ENCODE results near the gene PHACTR1.

The PHACTR1 gene

GRCh38 chr6:12782136-12782535 is 65.6 kb downstream of the PHACTR1 start:
- no peaks in the 10 kb centered on the region for H3K9me3 ChIP-seq (ENCODE audit: low read length)
- no peak overlapping the region for H2AFZ ChIP-seq (ENCODE audit: low read length)
- H4K20me1 ChIP-seq (ENCODE audit: insufficient read depth, low read length) = no peaks in the 10 kb centered on the region
- no peaks in the 10 kb centered on the region for H3K4me1 ChIP-seq (ENCODE audit: insufficient read depth, low read length, severe bottlenecking)
- H3K79me2 ChIP-seq (ENCODE audit: insufficient read depth, low read length) = no peaks in the 10 kb centered on the region
- H3K4me2 ChIP-seq (ENCODE audit: low read length) = no peak overlapping the region
- H3K9ac ChIP-seq (ENCODE audit: low read length) = no peak overlapping the region
- TF ChIP-seq EZH2 (IDR thresholded peaks at IDR 0.05; ENCODE audit: borderline replicate concordance, low read length) (no peak), CTCF (IDR thresholded peaks at IDR 0.05; ENCODE audit: low read length) (no peak)
- no peaks in the 10 kb centered on the region for H3K36me3 ChIP-seq (ENCODE audit: insufficient read depth, low read length)
- no peak overlapping the region for H3K4me3 ChIP-seq (ENCODE audit: low read depth, low read length, poor library complexity, severe bottlenecking)
- H3F3A ChIP-seq (ENCODE audit: insufficient read depth, low read length) = no peaks in the 10 kb centered on the region
- H3K9me2 ChIP-seq (ENCODE audit: low read depth, low read length) = no peaks in the 10 kb centered on the region
- no peak overlapping the region for H3K27ac ChIP-seq (ENCODE audit: low read depth, low read length, poor library complexity, severe bottlenecking)
- no peaks in the 10 kb centered on the region for H3K27me3 ChIP-seq (ENCODE audit: insufficient read depth, low read length)

GRCh38 chr6:12785301-12785700 is 68.7 kb downstream of the PHACTR1 start:
- no peak overlapping the region for H3K4me3 ChIP-seq (ENCODE audit: low read depth, low read length, poor library complexity, severe bottlenecking)

GRCh38 chr6:12785921-12786320 is 69.4 kb downstream of the PHACTR1 start:
- H3K27ac ChIP-seq (ENCODE audit: low read depth, low read length, poor library complexity, severe bottlenecking) = no peak overlapping the region
- H3K9me3 ChIP-seq (ENCODE audit: low read length) = no peaks in the 10 kb centered on the region
- no peaks in the 10 kb centered on the region for H3F3A ChIP-seq (ENCODE audit: insufficient read depth, low read length)
- H3K79me2 ChIP-seq (ENCODE audit: insufficient read depth, low read length) = no peaks in the 10 kb centered on the region
- no peaks in the 10 kb centered on the region for H3K9me2 ChIP-seq (ENCODE audit: low read depth, low read length)
- no peak for TF ChIP-seq CTCF (IDR thresholded peaks at IDR 0.05; ENCODE audit: low read length)
- no peak for TF ChIP-seq EZH2 (IDR thresholded peaks at IDR 0.05; ENCODE audit: borderline replicate concordance, low read length)
- no peak overlapping the region for H3K9ac ChIP-seq (ENCODE audit: low read length)
- H2AFZ ChIP-seq (ENCODE audit: low read length) = no peak overlapping the region
- no peak overlapping the region for H3K4me3 ChIP-seq (ENCODE audit: low read depth, low read length, poor library complexity, severe bottlenecking)
- H3K4me1 ChIP-seq (ENCODE audit: insufficient read depth, low read length, severe bottlenecking) = no peaks in the 10 kb centered on the region
- no peaks in the 10 kb centered on the region for H3K36me3 ChIP-seq (ENCODE audit: insufficient read depth, low read length)
- no peaks in the 10 kb centered on the region for H3K27me3 ChIP-seq (ENCODE audit: insufficient read depth, low read length)
- no peaks in the 10 kb centered on the region for H4K20me1 ChIP-seq (ENCODE audit: insufficient read depth, low read length)
- no peak overlapping the region for H3K4me2 ChIP-seq (ENCODE audit: low read length)

More at GRCh38 chr6:12785301-12785700, 68.7 kb downstream of the PHACTR1 start:
- no peaks in the 10 kb centered on the region for H3K27me3 ChIP-seq (ENCODE audit: insufficient read depth, low read length)
- no peaks in the 10 kb centered on the region for H3K4me1 ChIP-seq (ENCODE audit: insufficient read depth, low read length, severe bottlenecking)
- no peaks in the 10 kb centered on the region for H3K9me3 ChIP-seq (ENCODE audit: low read length)
- no peaks in the 10 kb centered on the region for H3K79me2 ChIP-seq (ENCODE audit: insufficient read depth, low read length)
- no peak overlapping the region for H3K4me2 ChIP-seq (ENCODE audit: low read length)
- H4K20me1 ChIP-seq (ENCODE audit: insufficient read depth, low read length) = no peaks in the 10 kb centered on the region
- no peaks in the 10 kb centered on the region for H3K9me2 ChIP-seq (ENCODE audit: low read depth, low read length)
- H3K9ac ChIP-seq (ENCODE audit: low read length) = no peak overlapping the region
- H3K27ac ChIP-seq (ENCODE audit: low read depth, low read length, poor library complexity, severe bottlenecking) = no peak overlapping the region
- TF ChIP-seq CTCF (IDR thresholded peaks at IDR 0.05; ENCODE audit: low read length) = no peak
- TF ChIP-seq EZH2 (IDR thresholded peaks at IDR 0.05; ENCODE audit: borderline replicate concordance, low read length) = no peak
- H3F3A ChIP-seq (ENCODE audit: insufficient read depth, low read length) = no peaks in the 10 kb centered on the region
- no peaks in the 10 kb centered on the region for H3K36me3 ChIP-seq (ENCODE audit: insufficient read depth, low read length)
- no peak overlapping the region for H2AFZ ChIP-seq (ENCODE audit: low read length)

All from OCI-LY1 (cell line).